Calu3 (cell line): ENCODE data around the gene OLFM1. TPM values are rescaled to one million over a fixed set of nuclear protein-coding genes. Genes with fewer than 3 reads are reported as not detected.

Experiments used
- BruUV-seq: library from RNA; stranded (reverse); fragments of 400-500 nt; replicated peaks from 2 replicates; lab custom pipeline; 2021; lab: Mats Ljungman, UMichigan
- CTCF ChIA-PET: fragments of 300-600 bp; sonication (Branson Sonifier 250); formaldehyde crosslinking; loops from one replicate; lab custom pipeline; 2022; ENCODE audit warnings: antibody characterized with exemption; lab: Charles Lee
- DNase-seq: peaks from one replicate; pipeline ENCODE4 v3.0.0; 2022
- H3K27ac Mint-ChIP-seq: one replicate; pipeline ENCODE4 v1.8.0; 2022; ENCODE audit warnings: mixed read lengths; ENCODE audit not compliant: unreplicated experiment
- H3K27me3 Mint-ChIP-seq: one replicate; pipeline ENCODE4 v1.8.0; 2022; ENCODE audit warnings: mixed read lengths; ENCODE audit not compliant: unreplicated experiment
- H3K36me3 Mint-ChIP-seq: one replicate; pipeline ENCODE4 v1.8.0; 2022; ENCODE audit warnings: mild to moderate bottlenecking, moderate library complexity, mixed read lengths; ENCODE audit not compliant: insufficient read depth, unreplicated experiment
- H3K4me1 Mint-ChIP-seq: one replicate; pipeline ENCODE4 v1.8.0; 2022; ENCODE audit warnings: mild to moderate bottlenecking, low read depth, mixed read lengths; ENCODE audit not compliant: unreplicated experiment
- H3K4me3 Mint-ChIP-seq: one replicate; pipeline ENCODE4 v1.8.0; 2022; ENCODE audit warnings: mild to moderate bottlenecking, low read depth, moderate library complexity, mixed read lengths; ENCODE audit not compliant: unreplicated experiment
- H3K9me3 Mint-ChIP-seq: one replicate; pipeline ENCODE4 v1.8.0; 2022; ENCODE audit warnings: low read depth, mixed read lengths; ENCODE audit not compliant: unreplicated experiment
- CTCF ChIP-seq: fragments of 200-600 bp; IDR thresholded peaks from one replicate; pipeline ENCODE4 v1.8.0; 2022; ENCODE audit warnings: antibody characterized with exemption; ENCODE audit not compliant: unreplicated experiment
- intact Hi-C: fragments of 100-400 bp; cut with micrococcal nuclease; formaldehyde crosslinking; loops from one replicate; pipeline ENCODE4 v1.10.0; 2022; ENCODE audit not compliant: unreplicated experiment
- total RNA-seq: library from RNA; stranded (reverse); gene quantifications from 2 replicates; pipeline ENCODE4 v1.2.3, GENCODE V29; 2022

Gene OLFM1
- total RNA-seq, 1 experiment from 2014 or later = 5.5 TPM

GRCh38 chr9:135073741-135074305 lies 13.6 kb upstream of the OLFM1 start:
- intact Hi-C loops = no loop called here
- Mint-ChIP-seq H3K27ac (no peak overlapping the region), H3K4me1 (no peaks in the 10 kb centered on the region), H3K36me3 (no peaks in the 10 kb centered on the region), H3K27me3 (peaks cover 36% of the 10 kb centered on the region), H3K4me3 (no peak overlapping the region), H3K9me3 (no peaks in the 10 kb centered on the region)
- TF ChIP-seq CTCF = no peak
- no peak for DNase-seq
- no TSS peak for BruUV-seq
- CTCF ChIA-PET = no interaction called here

GRCh38 chr9:135074354-135075233 lies 12.9 kb upstream of the OLFM1 start:
- intact Hi-C loops = no loop called here
- CTCF ChIA-PET = no interaction called here
- no peak overlapping the region for H3K27ac Mint-ChIP-seq
- no peak for DNase-seq
- BruUV-seq = no TSS peak
- H3K4me3 Mint-ChIP-seq = peak overlapping the region; percentile 21
- H3K36me3 Mint-ChIP-seq = no peaks in the 10 kb centered on the region
- no peaks in the 10 kb centered on the region for H3K9me3 Mint-ChIP-seq
- no peaks in the 10 kb centered on the region for H3K4me1 Mint-ChIP-seq
- H3K27me3 Mint-ChIP-seq = peaks cover 35% of the 10 kb centered on the region
- no peak for TF ChIP-seq CTCF

GRCh38 chr9:135075234-135076142 lies 12.0 kb upstream of the OLFM1 start:
- no TSS peak for BruUV-seq
- intact Hi-C loops = no loop called here
- Mint-ChIP-seq H3K36me3 (no peaks in the 10 kb centered on the region), H3K4me1 (no peaks in the 10 kb centered on the region), H3K27ac (no peak overlapping the region), H3K27me3 (peaks cover 28% of the 10 kb centered on the region), H3K9me3 (no peaks in the 10 kb centered on the region), H3K4me3 (peak overlapping the region; percentile 21)
- CTCF ChIA-PET = interaction anchor here (0.7 kb wide), 1 partner anchor 257 kb away, joined by 4 read pairs; no protein-coding TSS in a partner anchor
- no peak for TF ChIP-seq CTCF
- DNase-seq = peak; percentile 28

- intact Hi-C loops = no loop called here
Observed at GRCh38 chr9:135076143-135076875, 11.2 kb upstream of the OLFM1 start.

More at GRCh38 chr9:135076143-135076875, 11.2 kb upstream of the OLFM1 start:
- TF ChIP-seq CTCF = no peak
- no peaks in the 10 kb centered on the region for H3K4me1 Mint-ChIP-seq
- no peaks in the 10 kb centered on the region for H3K36me3 Mint-ChIP-seq
- H3K27ac Mint-ChIP-seq = no peak overlapping the region
- CTCF ChIA-PET = no interaction called here
- no peaks in the 10 kb centered on the region for H3K9me3 Mint-ChIP-seq
- peaks cover 23% of the 10 kb centered on the region for H3K27me3 Mint-ChIP-seq
- no peak overlapping the region for H3K4me3 Mint-ChIP-seq
- DNase-seq = no peak
- BruUV-seq = no TSS peak
